Kidney (tissue), 14 donors: ENCODE results near the gene ANKRD36C. TPM values are rescaled to one million over a fixed set of nuclear protein-coding genes. Genes with fewer than 3 reads are reported as not detected.
A peak's percentile ranks its signal among the peaks of the same experiment; 100 is the strongest.
"Not testable (repeated sequence)": the region's sequence is repeated elsewhere in the genome, so short reads cannot be mapped to it uniquely, and the experiment has no call there.

Source experiments
- DNase-seq, 5 donors: peaks; one replicate each; pipeline ENCODE4 v3.0.0-alpha.2; 2013 to 2020
- FAIRE-seq: peaks from 2 replicates; lab custom pipeline; 2012; peaks lifted over from hg19 to GRCh38; lab: Jason Lieb, UNC
- H3K27ac ChIP-seq, 2 donors: one replicate each; pipeline ENCODE4 v1.7.0; 2013; ENCODE audit warnings: low read depth in 2 of 2, low read length in 2 of 2, inconsistent platforms in 1 of 2
- H3K27me3 ChIP-seq: one replicate; pipeline ENCODE4 v1.7.1; 2013; ENCODE audit warnings: low read length, inconsistent platforms; ENCODE audit not compliant: control insufficient read depth, insufficient read depth
- H3K36me3 ChIP-seq, 3 donors: one replicate each; pipeline versions ENCODE4 v1.7.0 to v1.7.1; 2013; ENCODE audit warnings: low read length in 3 of 3, control low read depth in 1 of 3, inconsistent platforms in 1 of 3; ENCODE audit not compliant: insufficient read depth in 3 of 3, control insufficient read depth in 2 of 3
- H3K4me1 ChIP-seq, 3 donors: one replicate each; pipeline versions ENCODE4 v1.7.0 to v1.7.1; 2013; ENCODE audit warnings: low read length in 3 of 3, inconsistent platforms in 1 of 3, low read depth in 1 of 3; ENCODE audit not compliant: control insufficient read depth in 2 of 3, insufficient read depth in 2 of 3
- H3K4me3 ChIP-seq, 3 donors: one replicate each; pipeline versions ENCODE4 v1.7.0 to v1.8.1; 2013; ENCODE audit warnings: low read length in 3 of 3, control low read depth in 1 of 3, inconsistent platforms in 1 of 3
- H3K9ac ChIP-seq, 3 donors: one replicate each; pipeline versions ENCODE4 v1.7.0 to v1.7.1; 2013; ENCODE audit warnings: low read length in 3 of 3, control low read depth in 1 of 3, inconsistent platforms in 1 of 3
- H3K9me3 ChIP-seq, 3 donors: one replicate each; pipeline versions ENCODE4 v1.7.0 to v1.7.1; 2013; ENCODE audit warnings: low read length in 3 of 3, control low read depth in 1 of 3, inconsistent platforms in 1 of 3; ENCODE audit not compliant: control insufficient read depth in 2 of 3, insufficient read depth in 1 of 3
- intact Hi-C: fragments of 100-400 bp; cut with DNase I; formaldehyde crosslinking; loops from one replicate; pipeline ENCODE4 v1.11.1; 2022
- polyA plus RNA-seq: library from polyadenylated mRNA; stranded (reverse); fragments of 350-450 nt; fragmentation: Illumina TruSeq; extraction: RNeasy Lipid Tissue Mini Kit (QIAGEN cat#74804); gene quantifications from one replicate; pipeline ENCODE4 v1.2.3, GENCODE V29; 2014; ENCODE audit warnings: low read depth, low replicate concordance; ENCODE audit not compliant: insufficient read depth
- total RNA-seq: library from RNA; stranded (reverse); fragmentation: NEBNext Ultra II Directional; extraction: Animal tissue kit (Norgen Biotek cat#: 25700); gene quantifications from one replicate; pipeline ENCODE4 v1.2.1, GENCODE V29; 2021
- TF ChIP-seq, protein P1 (sequence below): IDR thresholded peaks from 3 replicates; pipeline ENCODE4 v1.5.1; 2012; ENCODE audit warnings: mild to moderate bottlenecking, moderate library complexity, borderline replicate concordance; ENCODE audit not compliant: insufficient read depth; ENCODE audit errors: extremely low read depth
- donor health status: control.
- donor health status: control.
- donor health status: control.
- donor health status: control.
- donor health status: control.
- donor health status: DM: yes; HTN: yes; CAD: no.
- donor health status: Normal renal cell carcinoma (clear cell type).

Gene ANKRD36C
- total and polyA plus RNA-seq, 2 donors from 2014 or later: 0.15 to 26.2 TPM

GRCh38 chr2:96025194-96025492, 33.5 kb upstream of the ANKRD36C start:
- intact Hi-C loops: no loop called here
- DNase-seq (peak in 1 of 5 donors; percentile 25), FAIRE-seq (no peak)
- Histone ChIP-seq H3K27me3 (no peaks in the 10 kb centered on the region), H3K9me3 (no peaks in the 10 kb centered on the region), H3K9ac (no peak overlapping the region), H3K4me3 (no peak overlapping the region), H3K27ac (no peak overlapping the region), H3K36me3 (no peaks in the 10 kb centered on the region), H3K4me1 (no peaks in the 10 kb centered on the region)
- TF ChIP-seq, protein P1, sequence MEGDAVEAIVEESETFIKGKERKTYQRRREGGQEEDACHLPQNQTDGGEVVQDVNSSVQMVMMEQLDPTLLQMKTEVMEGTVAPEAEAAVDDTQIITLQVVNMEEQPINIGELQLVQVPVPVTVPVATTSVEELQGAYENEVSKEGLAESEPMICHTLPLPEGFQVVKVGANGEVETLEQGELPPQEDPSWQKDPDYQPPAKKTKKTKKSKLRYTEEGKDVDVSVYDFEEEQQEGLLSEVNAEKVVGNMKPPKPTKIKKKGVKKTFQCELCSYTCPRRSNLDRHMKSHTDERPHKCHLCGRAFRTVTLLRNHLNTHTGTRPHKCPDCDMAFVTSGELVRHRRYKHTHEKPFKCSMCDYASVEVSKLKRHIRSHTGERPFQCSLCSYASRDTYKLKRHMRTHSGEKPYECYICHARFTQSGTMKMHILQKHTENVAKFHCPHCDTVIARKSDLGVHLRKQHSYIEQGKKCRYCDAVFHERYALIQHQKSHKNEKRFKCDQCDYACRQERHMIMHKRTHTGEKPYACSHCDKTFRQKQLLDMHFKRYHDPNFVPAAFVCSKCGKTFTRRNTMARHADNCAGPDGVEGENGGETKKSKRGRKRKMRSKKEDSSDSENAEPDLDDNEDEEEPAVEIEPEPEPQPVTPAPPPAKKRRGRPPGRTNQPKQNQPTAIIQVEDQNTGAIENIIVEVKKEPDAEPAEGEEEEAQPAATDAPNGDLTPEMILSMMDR: no peak

DNA sequence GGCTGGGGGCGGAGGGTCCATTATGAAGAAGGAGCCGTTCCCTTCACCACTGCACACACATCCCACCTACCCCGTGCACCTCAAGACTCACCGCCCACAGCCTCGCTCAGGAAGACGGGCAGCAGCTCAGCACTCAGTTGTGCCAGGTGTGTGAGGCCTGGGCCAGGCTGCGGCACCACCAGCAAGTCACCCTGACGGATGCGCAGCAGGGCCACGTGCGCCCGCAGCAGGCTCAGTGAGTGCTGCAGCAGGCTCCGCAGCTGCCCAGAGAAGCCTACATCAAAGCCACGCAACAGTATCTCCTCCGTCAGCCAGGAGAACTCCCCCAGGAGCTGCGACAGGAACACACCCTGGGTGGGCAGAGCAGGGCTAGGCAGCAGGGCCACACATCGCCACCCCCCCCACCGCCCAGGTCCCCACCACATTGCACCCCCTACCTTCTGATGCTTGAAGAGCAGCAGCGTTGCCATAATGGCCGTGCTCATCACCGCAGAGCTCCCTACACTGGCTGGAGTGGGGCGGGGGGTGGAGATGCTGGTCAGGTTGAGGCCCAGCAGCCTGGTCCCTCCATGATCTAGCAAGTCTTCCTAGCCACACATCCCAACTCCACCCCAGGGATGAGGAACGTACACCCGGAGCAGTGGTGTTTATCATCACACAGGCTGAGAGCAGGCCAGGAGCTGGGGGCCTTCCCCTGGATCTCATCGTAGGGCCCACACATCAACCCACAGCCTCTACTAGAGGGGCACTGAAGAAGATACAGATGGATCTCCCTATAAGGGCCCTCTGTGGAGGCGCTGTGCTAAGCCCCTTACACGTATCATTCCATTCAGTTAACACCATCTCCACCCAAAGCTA, 32.9 kb upstream of the ANKRD36C start:
- intact Hi-C loops: no loop called here
- Histone ChIP-seq H3K36me3 (no peaks in the 10 kb centered on the region), H3K4me1 (no peaks in the 10 kb centered on the region)

DNA sequence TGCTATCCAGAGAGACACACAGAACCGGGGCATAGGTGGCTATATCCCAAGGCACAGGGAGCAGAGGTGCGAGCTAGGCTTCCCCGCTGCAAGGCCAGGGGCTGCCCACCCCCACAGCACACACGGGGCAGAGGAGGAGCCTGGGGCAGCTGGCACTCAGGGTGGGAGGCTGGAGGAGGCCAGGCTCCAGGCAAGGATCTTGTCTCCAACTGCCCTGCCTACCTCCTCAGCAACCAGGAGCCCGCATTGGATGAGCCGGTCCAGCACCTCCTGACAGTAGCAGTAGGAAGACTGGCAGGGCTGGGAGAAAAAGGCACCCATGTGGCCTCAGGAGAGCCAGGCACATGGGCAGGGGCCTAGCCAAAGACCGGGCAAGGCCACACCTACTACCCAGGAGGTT, 32.1 kb upstream of the ANKRD36C start:
- FAIRE-seq, H3K9me3 ChIP-seq, H3K4me3 ChIP-seq, H3K27me3 ChIP-seq, intact Hi-C loops, H3K4me1 ChIP-seq, H3K9ac ChIP-seq, H3K36me3 ChIP-seq, H3K27ac ChIP-seq: not testable (repeated sequence)
- peak in 1 of 5 donors; percentile 40 for DNase-seq

More for the DNA sequence above, 32.9 kb upstream of the ANKRD36C start:
- FAIRE-seq: no peak
- TF ChIP-seq, protein P1: no peak
- DNase-seq: peak in 2 of 5 donors; percentile 33 to 41
- Histone ChIP-seq H3K9ac (no peak overlapping the region), H3K27me3 (no peaks in the 10 kb centered on the region), H3K4me3 (no peak overlapping the region), H3K27ac (no peak overlapping the region), H3K9me3 (no peaks in the 10 kb centered on the region)

DNA sequence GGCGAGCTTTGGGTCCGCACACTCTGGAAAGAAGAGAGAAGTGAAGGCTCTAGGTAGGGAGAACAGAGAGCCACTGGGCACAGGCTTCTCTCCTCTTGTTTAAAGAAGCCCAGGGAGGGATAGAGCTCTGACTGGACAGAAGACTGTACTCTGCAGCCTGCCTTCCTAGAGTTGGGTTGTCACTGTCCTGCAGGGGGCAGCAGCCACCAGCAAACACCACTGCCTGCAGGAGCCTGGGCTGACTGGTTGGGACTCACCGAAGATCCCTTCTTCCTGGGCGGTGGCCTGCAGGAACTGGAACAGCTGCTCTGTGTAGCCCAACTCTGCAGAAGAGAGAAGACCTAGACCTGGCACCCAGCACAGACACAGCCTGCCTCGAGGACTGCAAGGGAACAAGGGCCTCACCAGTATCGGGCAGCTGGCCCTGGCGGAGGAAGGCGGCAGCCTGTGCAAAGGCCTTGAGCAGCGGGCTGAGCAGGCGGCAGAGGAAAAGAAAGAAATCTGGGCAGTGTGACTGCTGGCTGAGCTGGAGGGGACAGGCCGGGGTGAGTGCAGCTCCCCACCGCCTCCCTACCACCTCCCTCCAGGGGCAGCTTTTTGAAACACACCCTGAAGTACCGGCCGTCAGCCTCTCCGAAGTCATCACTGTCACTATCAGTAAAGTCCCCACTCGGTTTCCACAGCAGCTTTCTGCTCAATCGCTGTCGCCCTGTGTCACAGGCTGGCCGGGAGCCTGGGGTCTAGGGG, 31.2 kb upstream of the ANKRD36C start:
- H3K4me3 ChIP-seq, FAIRE-seq, H3K4me1 ChIP-seq, H3K36me3 ChIP-seq, H3K27me3 ChIP-seq, H3K9ac ChIP-seq, intact Hi-C loops, H3K27ac ChIP-seq, H3K9me3 ChIP-seq: not testable (repeated sequence)
- TF ChIP-seq, protein P1: peak; percentile 86
- DNase-seq: peak; percentile 85 to 90 (median 89)

GRCh38 chr2:96022126-96022525, 30.5 kb upstream of the ANKRD36C start:
- H3K4me1 ChIP-seq, H3K27ac ChIP-seq, H3K9ac ChIP-seq, H3K4me3 ChIP-seq, H3K9me3 ChIP-seq, FAIRE-seq, H3K36me3 ChIP-seq, intact Hi-C loops, H3K27me3 ChIP-seq: not testable (repeated sequence)
- DNase-seq: peak in 2 of 5 donors; percentile 31 to 33

DNA sequence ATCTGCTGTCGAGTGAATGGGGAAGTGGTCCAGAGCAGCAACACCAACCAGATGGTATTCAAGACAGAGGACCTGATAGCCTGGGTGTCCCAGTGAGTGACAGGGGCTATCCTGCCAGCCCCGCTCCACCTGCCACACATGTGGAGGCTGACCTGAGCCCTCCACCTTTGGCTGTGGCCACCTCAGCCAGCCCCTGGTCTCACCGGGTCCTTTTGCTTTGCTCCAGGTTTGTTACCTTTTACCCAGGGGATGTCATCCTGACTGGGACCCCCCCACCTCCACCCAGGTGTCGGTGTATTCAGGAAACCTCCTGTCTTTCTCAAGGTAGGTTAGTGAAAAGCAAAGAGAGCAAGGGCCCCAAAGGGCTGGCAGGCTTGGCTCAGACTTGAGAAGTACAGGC, 29.5 kb upstream of the ANKRD36C start:
- H3K9ac ChIP-seq, H3K4me1 ChIP-seq, intact Hi-C loops, FAIRE-seq, H3K9me3 ChIP-seq, H3K36me3 ChIP-seq, H3K4me3 ChIP-seq, H3K27me3 ChIP-seq, H3K27ac ChIP-seq: not testable (repeated sequence)
- peak in 2 of 5 donors; percentile 20 to 33 for DNase-seq
